GM23338 (cell line): Measurements from ENCODE around the gene SPATA18.

ENCODE experiments used
- CREB1 ChIP-seq: fragments of 250-450 bp; sonication (Bioruptor Pico); IDR thresholded peaks from 2 replicates; pipeline ENCODE4 v1.5.0; 2020; ENCODE audit warnings: low read depth, mild to moderate bottlenecking, moderate library complexity
- EZH2 ChIP-seq: fragments of 200-600 bp; sonication (generic); IDR thresholded peaks from one replicate; pipeline ENCODE4 v1.8.0; 2017; ENCODE audit warnings: antibody characterized with exemption, mild to moderate bottlenecking, low read depth; ENCODE audit not compliant: unreplicated experiment
- EZH2phosphoT487 ChIP-seq: fragments of 200-600 bp; sonication (generic); IDR thresholded peaks from one replicate; pipeline ENCODE4 v1.8.1; 2018; ENCODE audit warnings: antibody characterized with exemption; ENCODE audit not compliant: unreplicated experiment
- JUNB ChIP-seq: IDR thresholded peaks from one replicate; pipeline ENCODE4 v1.6.1; 2016; ENCODE audit warnings: antibody characterized with exemption; ENCODE audit not compliant: unreplicated experiment
- NANOG ChIP-seq: IDR thresholded peaks from 2 replicates; pipeline ENCODE4 v1.6.1; 2016; ENCODE audit warnings: antibody characterized with exemption, borderline replicate concordance
- POLR2AphosphoS5 ChIP-seq: IDR thresholded peaks from 2 replicates; pipeline ENCODE4 v1.6.1; 2016; ENCODE audit warnings: antibody characterized with exemption, low read depth
- STAT1 ChIP-seq: IDR thresholded peaks from one replicate; pipeline ENCODE4 v1.6.1; 2016; ENCODE audit warnings: antibody characterized with exemption; ENCODE audit not compliant: unreplicated experiment
- ZNF114 ChIP-seq: fragments of 250-450 bp; sonication (Bioruptor Pico); IDR thresholded peaks from 2 replicates; pipeline ENCODE4 v1.5.0; 2020; ENCODE audit warnings: mild to moderate bottlenecking, moderate library complexity
- ZNF331 ChIP-seq: fragments of 250-450 bp; sonication (Bioruptor Pico); IDR thresholded peaks from 2 replicates; pipeline ENCODE4 v1.5.0; 2020; ENCODE audit warnings: low read depth, mild to moderate bottlenecking, moderate library complexity
- TF ChIP-seq, protein P1 (sequence below), 2 experiments: fragments of 200-600 bp in 1 of 2; sonication (generic) in 1 of 2; conservative IDR thresholded peaks; 2 replicates each; pipeline versions ENCODE4 v1.5.1 to v1.6.1; 2016 to 2017; ENCODE audit warnings: antibody characterized with exemption in 2 of 2, low read depth in 2 of 2, mild to moderate bottlenecking in 2 of 2, moderate library complexity in 1 of 2
- TF ChIP-seq, protein P2 (sequence below): IDR thresholded peaks from one replicate; pipeline ENCODE4 v1.6.1; 2018; ENCODE audit warnings: antibody characterized with exemption; ENCODE audit not compliant: unreplicated experiment
- TF ChIP-seq, protein P3 (sequence below): IDR thresholded peaks from 2 replicates; pipeline ENCODE4 v1.6.1; 2016; ENCODE audit warnings: antibody characterized with exemption

DNA sequence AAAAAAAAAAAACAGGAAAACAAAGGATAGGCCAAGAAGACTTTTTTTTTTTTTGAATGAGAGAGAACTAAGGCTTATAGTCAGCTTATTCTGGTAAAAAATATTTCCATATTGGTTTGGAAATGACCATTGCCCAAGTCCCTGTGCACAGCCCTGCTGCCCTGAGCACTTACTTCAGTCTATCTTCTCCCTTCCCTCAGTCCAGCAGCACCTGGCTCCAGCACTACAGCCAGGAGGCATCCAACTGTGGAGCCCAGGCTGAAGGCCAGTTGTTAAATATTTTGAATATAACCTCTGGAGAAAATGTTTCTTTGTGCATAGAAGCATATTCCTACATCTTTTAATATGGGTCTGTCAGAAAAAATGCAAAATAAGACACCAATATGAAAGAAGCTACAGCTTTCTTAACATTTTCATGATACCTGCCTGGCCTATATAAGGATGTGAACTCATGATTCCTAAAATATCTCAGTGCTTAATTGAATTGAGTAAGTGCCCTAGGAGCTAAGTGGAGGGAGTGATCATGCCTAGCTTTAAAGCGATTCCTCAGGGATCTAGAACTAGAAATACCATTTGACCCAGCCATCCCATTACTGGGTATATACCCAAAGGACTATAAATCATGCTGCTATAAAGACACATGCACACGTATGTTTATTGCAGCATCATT is 45.4 kb upstream of the SPATA18 start:
- no peak for TF ChIP-seq STAT1
- TF ChIP-seq, protein P1, sequence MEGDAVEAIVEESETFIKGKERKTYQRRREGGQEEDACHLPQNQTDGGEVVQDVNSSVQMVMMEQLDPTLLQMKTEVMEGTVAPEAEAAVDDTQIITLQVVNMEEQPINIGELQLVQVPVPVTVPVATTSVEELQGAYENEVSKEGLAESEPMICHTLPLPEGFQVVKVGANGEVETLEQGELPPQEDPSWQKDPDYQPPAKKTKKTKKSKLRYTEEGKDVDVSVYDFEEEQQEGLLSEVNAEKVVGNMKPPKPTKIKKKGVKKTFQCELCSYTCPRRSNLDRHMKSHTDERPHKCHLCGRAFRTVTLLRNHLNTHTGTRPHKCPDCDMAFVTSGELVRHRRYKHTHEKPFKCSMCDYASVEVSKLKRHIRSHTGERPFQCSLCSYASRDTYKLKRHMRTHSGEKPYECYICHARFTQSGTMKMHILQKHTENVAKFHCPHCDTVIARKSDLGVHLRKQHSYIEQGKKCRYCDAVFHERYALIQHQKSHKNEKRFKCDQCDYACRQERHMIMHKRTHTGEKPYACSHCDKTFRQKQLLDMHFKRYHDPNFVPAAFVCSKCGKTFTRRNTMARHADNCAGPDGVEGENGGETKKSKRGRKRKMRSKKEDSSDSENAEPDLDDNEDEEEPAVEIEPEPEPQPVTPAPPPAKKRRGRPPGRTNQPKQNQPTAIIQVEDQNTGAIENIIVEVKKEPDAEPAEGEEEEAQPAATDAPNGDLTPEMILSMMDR (conservative IDR thresholded peaks at IDR 0.05; ENCODE audit: low read depth in 2 of 2): no peak
- TF ChIP-seq POLR2AphosphoS5: no peak
- TF ChIP-seq EZH2: no peak
- TF ChIP-seq, protein P2, sequence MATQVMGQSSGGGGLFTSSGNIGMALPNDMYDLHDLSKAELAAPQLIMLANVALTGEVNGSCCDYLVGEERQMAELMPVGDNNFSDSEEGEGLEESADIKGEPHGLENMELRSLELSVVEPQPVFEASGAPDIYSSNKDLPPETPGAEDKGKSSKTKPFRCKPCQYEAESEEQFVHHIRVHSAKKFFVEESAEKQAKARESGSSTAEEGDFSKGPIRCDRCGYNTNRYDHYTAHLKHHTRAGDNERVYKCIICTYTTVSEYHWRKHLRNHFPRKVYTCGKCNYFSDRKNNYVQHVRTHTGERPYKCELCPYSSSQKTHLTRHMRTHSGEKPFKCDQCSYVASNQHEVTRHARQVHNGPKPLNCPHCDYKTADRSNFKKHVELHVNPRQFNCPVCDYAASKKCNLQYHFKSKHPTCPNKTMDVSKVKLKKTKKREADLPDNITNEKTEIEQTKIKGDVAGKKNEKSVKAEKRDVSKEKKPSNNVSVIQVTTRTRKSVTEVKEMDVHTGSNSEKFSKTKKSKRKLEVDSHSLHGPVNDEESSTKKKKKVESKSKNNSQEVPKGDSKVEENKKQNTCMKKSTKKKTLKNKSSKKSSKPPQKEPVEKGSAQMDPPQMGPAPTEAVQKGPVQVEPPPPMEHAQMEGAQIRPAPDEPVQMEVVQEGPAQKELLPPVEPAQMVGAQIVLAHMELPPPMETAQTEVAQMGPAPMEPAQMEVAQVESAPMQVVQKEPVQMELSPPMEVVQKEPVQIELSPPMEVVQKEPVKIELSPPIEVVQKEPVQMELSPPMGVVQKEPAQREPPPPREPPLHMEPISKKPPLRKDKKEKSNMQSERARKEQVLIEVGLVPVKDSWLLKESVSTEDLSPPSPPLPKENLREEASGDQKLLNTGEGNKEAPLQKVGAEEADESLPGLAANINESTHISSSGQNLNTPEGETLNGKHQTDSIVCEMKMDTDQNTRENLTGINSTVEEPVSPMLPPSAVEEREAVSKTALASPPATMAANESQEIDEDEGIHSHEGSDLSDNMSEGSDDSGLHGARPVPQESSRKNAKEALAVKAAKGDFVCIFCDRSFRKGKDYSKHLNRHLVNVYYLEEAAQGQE: no peak
- TF ChIP-seq EZH2phosphoT487: no peak
- TF ChIP-seq JUNB: no peak
- no peak for TF ChIP-seq ZNF331 (CRISPR knock-in tag)
- TF ChIP-seq, protein P3, sequence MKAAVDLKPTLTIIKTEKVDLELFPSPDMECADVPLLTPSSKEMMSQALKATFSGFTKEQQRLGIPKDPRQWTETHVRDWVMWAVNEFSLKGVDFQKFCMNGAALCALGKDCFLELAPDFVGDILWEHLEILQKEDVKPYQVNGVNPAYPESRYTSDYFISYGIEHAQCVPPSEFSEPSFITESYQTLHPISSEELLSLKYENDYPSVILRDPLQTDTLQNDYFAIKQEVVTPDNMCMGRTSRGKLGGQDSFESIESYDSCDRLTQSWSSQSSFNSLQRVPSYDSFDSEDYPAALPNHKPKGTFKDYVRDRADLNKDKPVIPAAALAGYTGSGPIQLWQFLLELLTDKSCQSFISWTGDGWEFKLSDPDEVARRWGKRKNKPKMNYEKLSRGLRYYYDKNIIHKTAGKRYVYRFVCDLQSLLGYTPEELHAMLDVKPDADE: no peak
- no peak for TF ChIP-seq CREB1 (CRISPR knock-in tag)
- TF ChIP-seq ZNF114 (CRISPR knock-in tag): no peak
- no peak for TF ChIP-seq NANOG
